NB4 (cell line): ENCODE measurements around the gene C19orf53.

ENCODE experiments used
- DNase-seq: peaks from one replicate; pipeline ENCODE4 v3.0.0; 2010; ENCODE audit warnings: low read depth
- H3K4me3 ChIP-seq: one replicate; pipeline ENCODE4 v1.5.1; 2011; ENCODE audit warnings: mild to moderate bottlenecking, low read depth, low read length, moderate library complexity
- MYC ChIP-seq: IDR thresholded peaks from 2 replicates; pipeline ENCODE4 v1.6.1; 2011; ENCODE audit warnings: low read depth, low read length
- POLR2A ChIP-seq: IDR thresholded peaks from 2 replicates; pipeline ENCODE4 v1.6.1; 2011; ENCODE audit warnings: mild to moderate bottlenecking; ENCODE audit not compliant: insufficient read length; ENCODE audit errors: extremely low read depth
- TF ChIP-seq, protein P1 (sequence below): IDR thresholded peaks from 2 replicates; pipeline ENCODE4 v1.6.1; 2011; ENCODE audit warnings: low read depth, low read length
- TF ChIP-seq, protein P2 (sequence below): IDR thresholded peaks from one replicate; pipeline ENCODE4 v1.5.1; 2012; ENCODE audit warnings: low read depth, low read length

The C19orf53 gene

DNA sequence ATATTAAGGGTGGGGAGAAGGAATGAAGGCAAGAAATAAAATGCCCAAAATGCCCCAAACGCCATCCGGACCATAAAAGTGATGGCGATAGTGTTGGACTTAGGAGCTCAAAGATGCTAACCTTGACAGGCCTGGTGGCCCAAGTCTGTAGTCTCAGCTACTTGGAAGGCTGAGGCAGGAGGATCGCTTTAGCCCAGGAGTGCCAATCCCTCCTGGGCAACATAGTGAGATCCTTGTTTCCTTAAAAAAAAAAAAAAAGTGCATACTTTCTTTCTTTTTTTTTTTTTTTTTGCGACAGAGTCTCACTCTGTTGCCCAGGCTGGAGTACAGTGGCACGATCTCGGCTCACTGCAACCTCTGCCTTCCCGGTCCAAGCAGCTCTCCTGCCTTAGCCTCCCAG lies 41.9 kb upstream of the C19orf53 start:
- no peak for DNase-seq
- TF ChIP-seq, protein P1, sequence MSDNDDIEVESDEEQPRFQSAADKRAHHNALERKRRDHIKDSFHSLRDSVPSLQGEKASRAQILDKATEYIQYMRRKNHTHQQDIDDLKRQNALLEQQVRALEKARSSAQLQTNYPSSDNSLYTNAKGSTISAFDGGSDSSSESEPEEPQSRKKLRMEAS: no peak
- TF ChIP-seq POLR2A: no peak
- peak overlapping the region; percentile 66 for H3K4me3 ChIP-seq

DNA sequence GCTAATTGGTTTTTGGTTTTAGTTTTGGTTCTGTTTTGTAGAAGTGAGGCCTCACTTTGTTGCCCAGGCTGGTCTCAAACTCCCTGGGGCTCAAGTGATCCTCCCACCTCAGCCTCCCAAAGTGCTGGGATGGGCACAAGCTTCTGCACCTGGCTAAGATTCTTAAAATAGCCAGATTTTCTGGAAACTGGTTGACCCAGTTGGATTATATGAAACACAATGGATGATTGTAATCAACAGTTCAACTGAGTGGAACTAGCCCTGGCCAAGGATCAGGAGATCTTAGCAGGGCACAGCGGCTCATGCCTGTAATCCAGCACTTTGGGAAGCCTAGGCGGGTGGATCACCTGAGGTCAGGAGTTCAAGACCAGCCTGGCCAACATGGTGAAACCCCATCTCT lies 39.5 kb upstream of the C19orf53 start:
- no peak overlapping the region for H3K4me3 ChIP-seq
- TF ChIP-seq POLR2A (no peak), MYC (no peak)
- TF ChIP-seq, protein P1: no peak
- TF ChIP-seq, protein P2, sequence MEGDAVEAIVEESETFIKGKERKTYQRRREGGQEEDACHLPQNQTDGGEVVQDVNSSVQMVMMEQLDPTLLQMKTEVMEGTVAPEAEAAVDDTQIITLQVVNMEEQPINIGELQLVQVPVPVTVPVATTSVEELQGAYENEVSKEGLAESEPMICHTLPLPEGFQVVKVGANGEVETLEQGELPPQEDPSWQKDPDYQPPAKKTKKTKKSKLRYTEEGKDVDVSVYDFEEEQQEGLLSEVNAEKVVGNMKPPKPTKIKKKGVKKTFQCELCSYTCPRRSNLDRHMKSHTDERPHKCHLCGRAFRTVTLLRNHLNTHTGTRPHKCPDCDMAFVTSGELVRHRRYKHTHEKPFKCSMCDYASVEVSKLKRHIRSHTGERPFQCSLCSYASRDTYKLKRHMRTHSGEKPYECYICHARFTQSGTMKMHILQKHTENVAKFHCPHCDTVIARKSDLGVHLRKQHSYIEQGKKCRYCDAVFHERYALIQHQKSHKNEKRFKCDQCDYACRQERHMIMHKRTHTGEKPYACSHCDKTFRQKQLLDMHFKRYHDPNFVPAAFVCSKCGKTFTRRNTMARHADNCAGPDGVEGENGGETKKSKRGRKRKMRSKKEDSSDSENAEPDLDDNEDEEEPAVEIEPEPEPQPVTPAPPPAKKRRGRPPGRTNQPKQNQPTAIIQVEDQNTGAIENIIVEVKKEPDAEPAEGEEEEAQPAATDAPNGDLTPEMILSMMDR: no peak
- DNase-seq: no peak

DNA sequence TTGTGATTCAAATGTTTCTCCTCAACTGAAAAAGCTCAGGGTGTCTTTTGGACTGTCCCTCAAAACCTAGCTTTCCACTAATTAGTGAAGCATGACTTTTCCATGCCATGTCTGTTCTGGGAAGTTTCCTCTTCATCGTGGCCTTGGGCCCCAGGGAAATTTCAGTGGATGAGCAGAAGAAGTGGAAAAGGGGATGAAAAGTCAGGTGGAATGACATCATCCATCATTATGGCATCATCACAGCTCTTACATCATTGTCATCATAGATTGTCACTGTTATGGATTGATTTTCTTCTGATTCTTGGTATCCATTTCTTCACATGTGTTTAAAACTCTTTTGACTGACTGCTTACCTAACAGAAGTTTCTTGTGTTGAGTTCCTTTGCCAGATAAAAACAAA lies 36.2 kb upstream of the C19orf53 start:
- TF ChIP-seq, protein P1: no peak
- TF ChIP-seq POLR2A: no peak
- TF ChIP-seq, protein P2: no peak
- TF ChIP-seq MYC: no peak
- H3K4me3 ChIP-seq: no peak overlapping the region
- DNase-seq: no peak

DNA sequence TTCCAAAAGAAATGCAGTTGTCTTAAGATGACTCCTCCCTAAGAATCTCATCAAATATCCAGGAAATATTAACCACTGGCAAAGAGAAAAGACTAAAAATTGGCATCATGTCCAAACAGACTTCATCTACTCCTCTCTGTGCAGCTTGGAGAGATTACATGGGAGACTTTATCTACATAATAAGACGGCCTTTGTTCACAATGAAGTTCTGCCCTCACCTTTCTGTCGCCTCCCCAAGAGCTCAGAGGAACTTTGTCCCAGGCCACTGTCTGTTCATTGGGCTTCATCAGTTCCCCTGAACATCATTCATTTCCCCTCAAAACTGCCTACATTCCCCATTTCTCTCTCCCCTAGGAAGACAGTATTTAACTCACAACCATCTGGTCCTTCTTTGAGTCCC lies 32.4 kb upstream of the C19orf53 start:
- DNase-seq: no peak
- no peak overlapping the region for H3K4me3 ChIP-seq
- TF ChIP-seq, protein P2: no peak
- no peak for TF ChIP-seq POLR2A
- TF ChIP-seq MYC: no peak
- TF ChIP-seq, protein P1: no peak

DNA sequence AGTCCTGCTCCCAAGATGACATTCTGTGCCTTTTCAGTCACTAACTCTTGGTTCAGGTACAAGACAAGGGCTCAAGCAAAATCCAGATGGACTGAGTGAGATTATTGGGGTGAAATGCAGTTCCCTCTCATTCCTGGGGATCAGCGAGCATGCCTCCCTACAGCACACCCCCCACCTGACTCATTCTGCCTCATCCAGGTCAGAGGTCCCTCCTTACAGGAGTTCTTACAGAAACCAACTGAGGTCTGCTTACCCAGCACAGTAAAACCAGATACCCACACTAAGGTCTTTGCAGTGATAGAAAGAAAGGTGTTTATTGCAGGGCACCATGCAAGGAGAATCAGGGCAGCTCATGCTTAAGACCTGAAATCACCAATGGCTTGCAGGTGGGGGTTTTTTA lies 31.5 kb upstream of the C19orf53 start:
- no peak for DNase-seq
- H3K4me3 ChIP-seq: no peak overlapping the region
- TF ChIP-seq MYC (no peak), POLR2A (no peak)
- TF ChIP-seq, protein P1: no peak
- TF ChIP-seq, protein P2: no peak

DNA sequence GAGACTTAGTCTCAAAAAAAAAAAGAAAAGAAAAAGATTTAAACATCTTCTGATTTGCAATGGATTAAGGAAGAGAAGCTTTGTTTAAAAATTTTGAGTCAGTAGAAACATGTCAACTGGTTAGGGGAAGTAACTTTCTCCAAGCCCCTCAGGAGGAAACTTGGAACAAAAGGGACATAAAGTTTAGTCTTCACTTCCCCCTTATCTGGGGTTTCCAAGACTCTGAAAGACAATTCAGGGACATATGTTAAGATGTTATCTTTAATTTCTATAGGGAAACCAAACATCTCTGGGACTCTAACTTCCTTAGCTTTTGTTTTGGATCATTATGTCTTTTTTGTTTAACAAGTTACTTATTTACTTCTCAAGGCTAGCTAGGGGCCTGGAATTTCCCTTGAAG lies 30.1 kb upstream of the C19orf53 start:
- TF ChIP-seq, protein P2: no peak
- TF ChIP-seq POLR2A: no peak
- TF ChIP-seq MYC: no peak
- TF ChIP-seq, protein P1: no peak
- no peak for DNase-seq

More for the DNA sequence above, 30.1 kb upstream of the C19orf53 start:
- H3K4me3 ChIP-seq: no peak overlapping the region
